NCI-H226 (cell line): ENCODE results near the gene AMDHD1.

Experiments used
- DNase-seq: peaks from one replicate; pipeline ENCODE4 v3.0.0-alpha.2; 2015

AMDHD1 gene

GRCh38 chr12:95943330-95943842 lies at the start of gene AMDHD1:
AMDHD1 (plus strand) TSS chr12:95943331; CDS start chr12:95943399, 68 bp downstream.
- peak; percentile 37 for DNase-seq

- DNase-seq: no peak
These were observed 46.3 kb upstream of the AMDHD1 start for GRCh38 chr12:95896846-95897245.

- no peak for DNase-seq
These were observed 45.0 kb upstream of the AMDHD1 start for GRCh38 chr12:95898081-95898480.

GRCh38 chr12:95908573-95908972 lies 34.6 kb upstream of the AMDHD1 start:
- peak; percentile 63 for DNase-seq

- DNase-seq: no peak
These were observed 33.3 kb upstream of the AMDHD1 start for GRCh38 chr12:95909871-95910270.

- DNase-seq: no peak
These were observed 24.7 kb upstream of the AMDHD1 start for GRCh38 chr12:95918194-95918993.

GRCh38 chr12:95919110-95919509 lies 24.0 kb upstream of the AMDHD1 start:
- no peak for DNase-seq

GRCh38 chr12:95922231-95922630 lies 20.9 kb upstream of the AMDHD1 start:
- DNase-seq: peak; percentile 4

GRCh38 chr12:95940514-95940913 lies 2.6 kb upstream of the AMDHD1 start:
- no peak for DNase-seq

- DNase-seq: no peak
These were observed 1.0 kb upstream of the AMDHD1 start for GRCh38 chr12:95942101-95942523.

- DNase-seq: peak; percentile 79
These were observed 404 bp upstream of the AMDHD1 start, which contains the start of gene CCDC38 for GRCh38 chr12:95942524-95943329. CCDC38 (minus strand) TSS chr12:95942614; CDS start chr12:95936509, 6,105 bp downstream.

GRCh38 chr12:95944108-95944704 lies 1.1 kb downstream of the AMDHD1 start:
- DNase-seq: no peak

GRCh38 chr12:95949477-95950206 lies 6.5 kb downstream of the AMDHD1 start:
- no peak for DNase-seq

- no peak for DNase-seq
These were observed 8.4 kb downstream of the AMDHD1 start for GRCh38 chr12:95951515-95951914.

GRCh38 chr12:95953000-95953399 lies 9.9 kb downstream of the AMDHD1 start:
- DNase-seq: no peak

GRCh38 chr12:95955549-95956159 lies 12.5 kb downstream of the AMDHD1 start:
- DNase-seq: no peak

- no peak for DNase-seq
These were observed 13.5 kb downstream of the AMDHD1 start for GRCh38 chr12:95956557-95957145.

- no peak for DNase-seq
These were observed 16.0 kb downstream of the AMDHD1 start for GRCh38 chr12:95959107-95959506.

- DNase-seq: no peak
These were observed 17.1 kb downstream of the AMDHD1 start for GRCh38 chr12:95960241-95960640.

- no peak for DNase-seq
These were observed 19.1 kb downstream of the AMDHD1 start for GRCh38 chr12:95962222-95962621.

GRCh38 chr12:95963096-95963495 lies 20.0 kb downstream of the AMDHD1 start:
- no peak for DNase-seq
